Measurements from ENCODE around the gene TMEM108.

TMEM108 gene

DNA sequence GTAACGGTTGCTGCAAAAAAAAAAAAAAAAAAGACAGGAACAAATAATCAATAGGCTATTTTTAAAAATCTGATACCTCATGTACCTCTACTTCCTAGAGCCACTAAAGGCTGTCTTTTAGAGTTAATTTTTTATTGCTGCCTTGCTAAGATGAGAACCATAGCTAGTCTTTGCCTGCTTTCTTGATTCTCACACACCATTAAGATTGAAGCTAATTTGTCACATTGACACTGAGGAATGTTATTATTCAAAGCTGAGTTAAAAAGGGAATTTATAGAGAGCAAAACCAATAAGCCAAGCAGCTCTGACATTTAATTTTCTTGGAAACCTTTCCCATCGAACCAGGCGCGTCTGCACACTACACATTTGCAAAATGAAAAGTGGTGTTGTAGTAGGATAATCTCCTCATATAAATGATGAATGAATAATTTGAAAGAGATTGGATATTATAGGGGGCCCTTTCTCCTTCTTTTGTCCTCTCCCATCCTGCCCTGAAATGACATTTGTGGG is 149.7 kb downstream of the TMEM108 start:
- TF ChIP-seq GATA3 (IDR thresholded peaks at IDR 0.05; ENCODE audit: low read depth, low read length), result no peak
- no peak for TF ChIP-seq GATA2 (IDR thresholded peaks at IDR 0.05; ENCODE audit: low read depth, low read length)

DNA sequence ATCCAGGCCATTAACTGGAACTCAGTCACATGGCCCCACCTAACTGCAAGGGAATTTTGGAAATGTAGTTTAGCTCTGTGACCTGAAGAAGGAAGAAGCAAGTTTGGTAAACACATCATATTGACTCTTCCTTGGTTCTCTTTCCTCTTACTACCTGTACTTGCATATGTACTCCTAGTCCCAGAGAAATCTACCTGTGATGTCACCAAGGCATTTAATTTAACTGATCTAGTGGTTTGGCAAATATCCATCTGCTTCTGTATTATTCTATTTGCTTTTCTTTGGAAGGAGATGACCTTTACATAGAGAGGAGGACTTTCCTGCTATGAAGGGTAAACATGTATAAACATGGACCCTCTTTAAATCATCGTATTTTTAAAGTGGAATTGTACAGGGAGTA is 150.8 kb downstream of the TMEM108 start:
- TF ChIP-seq GATA2 (IDR thresholded peaks at IDR 0.05; ENCODE audit: low read depth, low read length), result no peak
- TF ChIP-seq GATA3 (IDR thresholded peaks at IDR 0.05; ENCODE audit: low read depth, low read length), result no peak

DNA sequence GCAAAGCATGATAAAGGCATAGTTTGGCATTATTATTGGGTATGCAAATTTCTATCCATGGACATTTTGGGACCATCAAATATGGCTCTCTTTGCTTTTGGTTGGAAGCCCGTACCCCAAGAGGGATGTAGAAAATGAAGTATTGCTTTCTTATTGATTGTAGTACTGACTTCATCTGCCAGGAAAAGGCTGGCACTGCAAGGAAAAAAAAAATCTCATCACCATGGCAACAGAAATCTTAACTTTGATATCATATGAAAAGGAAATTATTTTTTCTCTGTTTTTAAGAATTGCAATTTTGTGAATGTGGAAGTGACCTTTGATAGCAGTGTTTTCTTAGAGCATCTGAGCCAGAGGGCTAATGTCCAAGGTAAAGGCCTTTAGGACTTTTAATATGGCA is 151.7 kb downstream of the TMEM108 start:
- TF ChIP-seq GATA2 (IDR thresholded peaks at IDR 0.05; ENCODE audit: low read depth, low read length), result no peak

DNA sequence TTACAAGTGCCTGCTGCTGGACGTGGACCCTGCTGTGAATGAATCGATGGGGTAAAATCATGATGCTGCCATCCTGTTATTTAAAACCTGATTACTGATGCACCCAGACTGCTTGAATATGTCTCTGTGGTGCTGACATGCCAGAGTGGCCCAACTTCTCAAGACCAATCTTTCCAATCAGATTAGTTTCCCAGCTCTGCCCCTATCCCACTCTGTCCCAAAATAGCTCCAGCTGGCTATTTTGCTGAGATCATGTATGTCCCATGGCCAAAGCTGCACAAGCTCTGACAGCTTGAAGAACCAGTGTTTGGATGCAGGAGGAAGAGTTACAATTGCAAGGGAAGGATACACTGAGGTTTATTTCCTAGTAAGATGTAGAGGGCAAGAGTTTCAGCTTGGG is 153.6 kb downstream of the TMEM108 start:
- no peak for TF ChIP-seq GATA2 (IDR thresholded peaks at IDR 0.05; ENCODE audit: low read depth, low read length)
- no peak for TF ChIP-seq GATA3 (IDR thresholded peaks at IDR 0.05; ENCODE audit: low read depth, low read length)

- TF ChIP-seq GATA3 (IDR thresholded peaks at IDR 0.05; ENCODE audit: low read depth, low read length) (no peak), GATA2 (IDR thresholded peaks at IDR 0.05; ENCODE audit: low read depth, low read length) (no peak)
Observed at GRCh38 chr3:133192363-133192945, 154.3 kb downstream of the TMEM108 start.

GRCh38 chr3:133192967-133193366 is 154.8 kb downstream of the TMEM108 start:
- no peak for TF ChIP-seq GATA2 (IDR thresholded peaks at IDR 0.05; ENCODE audit: low read depth, low read length)
- TF ChIP-seq GATA3 (IDR thresholded peaks at IDR 0.05; ENCODE audit: low read depth, low read length), result no peak

DNA sequence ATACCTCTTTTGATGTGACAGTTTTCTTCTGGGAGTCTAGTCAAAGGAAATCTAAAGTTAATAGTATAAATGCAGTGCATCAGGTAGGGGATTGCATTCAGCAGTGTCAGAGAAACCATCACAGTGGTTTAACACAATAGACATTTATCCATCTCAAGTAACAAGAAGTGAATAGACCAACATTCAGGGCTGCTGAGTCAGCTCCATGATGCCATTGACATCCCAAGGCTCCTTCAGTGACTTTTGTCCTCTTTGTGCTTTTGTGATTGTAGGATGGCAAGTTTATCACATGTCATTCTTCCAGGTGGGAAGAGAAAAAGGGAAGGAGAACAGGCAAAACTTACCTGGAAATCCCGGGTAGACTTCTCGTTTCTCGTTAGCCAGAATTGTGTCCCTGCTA is 158.3 kb downstream of the TMEM108 start:
- TF ChIP-seq GATA3 (IDR thresholded peaks at IDR 0.05; ENCODE audit: low read depth, low read length), result no peak
- no peak for TF ChIP-seq GATA2 (IDR thresholded peaks at IDR 0.05; ENCODE audit: low read depth, low read length)

- TF ChIP-seq GATA3 (IDR thresholded peaks at IDR 0.05; ENCODE audit: low read depth, low read length), result no peak
- no peak for TF ChIP-seq GATA2 (IDR thresholded peaks at IDR 0.05; ENCODE audit: low read depth, low read length)
Observed at GRCh38 chr3:133197619-133198018, 159.4 kb downstream of the TMEM108 start.

DNA sequence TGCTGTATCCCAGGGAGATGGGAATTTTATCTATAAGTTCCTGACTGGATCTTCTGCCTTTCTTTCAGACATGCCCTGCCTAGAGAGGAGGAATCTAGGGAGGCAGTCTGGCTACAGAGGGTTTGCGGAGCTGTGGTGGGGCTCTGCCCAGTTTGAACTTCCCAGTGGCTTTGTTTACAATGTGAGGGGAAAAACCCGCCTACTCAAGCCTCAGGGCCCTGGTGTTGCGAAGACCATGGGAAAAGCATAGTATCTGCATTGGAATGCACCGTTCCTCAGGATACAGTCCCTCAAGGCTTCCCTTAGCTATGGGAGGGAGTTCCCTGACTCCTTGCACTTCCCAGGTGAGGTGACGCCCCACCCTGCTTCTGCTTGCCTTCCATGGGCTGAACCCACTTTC is 168.7 kb downstream of the TMEM108 start:
- TF ChIP-seq GATA3 (IDR thresholded peaks at IDR 0.05; ENCODE audit: low read depth, low read length), result no peak
- TF ChIP-seq GATA2 (IDR thresholded peaks at IDR 0.05; ENCODE audit: low read depth, low read length), result no peak

- TF ChIP-seq GATA3 (IDR thresholded peaks at IDR 0.05; ENCODE audit: low read depth, low read length) (no peak), GATA2 (IDR thresholded peaks at IDR 0.05; ENCODE audit: low read depth, low read length) (no peak)
Observed at GRCh38 chr3:133208184-133208583, 170.0 kb downstream of the TMEM108 start.

- no peak for TF ChIP-seq GATA3 (IDR thresholded peaks at IDR 0.05; ENCODE audit: low read depth, low read length)
- no peak for TF ChIP-seq GATA2 (IDR thresholded peaks at IDR 0.05; ENCODE audit: low read depth, low read length)
Observed at GRCh38 chr3:133209871-133210550, 171.8 kb downstream of the TMEM108 start.

DNA sequence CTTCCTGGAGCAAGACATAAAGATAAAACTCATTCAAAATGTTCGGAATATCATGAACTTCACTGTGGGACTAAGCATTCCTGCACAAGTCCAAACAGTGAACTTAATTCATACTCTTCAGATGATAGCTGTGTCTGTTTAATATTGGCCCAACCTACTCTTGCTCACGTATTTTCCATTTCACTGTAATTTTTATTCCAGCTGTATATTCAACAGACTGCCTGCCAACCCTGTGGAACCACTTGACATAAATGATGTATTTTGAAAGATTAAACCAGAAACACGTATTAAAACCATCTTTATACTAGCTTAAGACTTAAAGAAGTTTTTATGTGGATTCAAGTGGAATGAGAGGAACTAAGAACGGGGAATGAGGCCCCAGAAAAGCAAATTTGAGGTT is 172.5 kb downstream of the TMEM108 start:
- TF ChIP-seq GATA3 (IDR thresholded peaks at IDR 0.05; ENCODE audit: low read depth, low read length), result no peak
- no peak for TF ChIP-seq GATA2 (IDR thresholded peaks at IDR 0.05; ENCODE audit: low read depth, low read length)

DNA sequence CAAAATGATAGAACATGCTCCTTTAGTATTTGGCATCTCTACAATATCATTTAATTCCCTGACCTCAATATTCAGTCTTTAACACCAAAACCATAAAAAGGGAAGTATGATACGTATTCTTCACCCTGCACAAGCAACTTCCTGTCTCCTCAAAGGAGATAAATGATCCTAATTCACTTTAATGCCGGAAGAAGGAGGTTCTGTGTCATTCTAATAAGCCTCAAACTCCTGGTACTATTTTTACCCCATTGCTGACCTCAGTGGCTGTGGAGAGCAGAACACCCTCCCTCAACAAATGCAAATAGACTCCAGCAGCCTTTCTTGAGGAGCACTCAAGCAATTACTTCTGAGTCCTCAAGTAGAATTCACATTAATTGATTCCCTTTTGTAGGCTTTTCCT is 173.3 kb downstream of the TMEM108 start:
- TF ChIP-seq GATA3 (IDR thresholded peaks at IDR 0.05; ENCODE audit: low read depth, low read length) (no peak), GATA2 (IDR thresholded peaks at IDR 0.05; ENCODE audit: low read depth, low read length) (no peak)

DNA sequence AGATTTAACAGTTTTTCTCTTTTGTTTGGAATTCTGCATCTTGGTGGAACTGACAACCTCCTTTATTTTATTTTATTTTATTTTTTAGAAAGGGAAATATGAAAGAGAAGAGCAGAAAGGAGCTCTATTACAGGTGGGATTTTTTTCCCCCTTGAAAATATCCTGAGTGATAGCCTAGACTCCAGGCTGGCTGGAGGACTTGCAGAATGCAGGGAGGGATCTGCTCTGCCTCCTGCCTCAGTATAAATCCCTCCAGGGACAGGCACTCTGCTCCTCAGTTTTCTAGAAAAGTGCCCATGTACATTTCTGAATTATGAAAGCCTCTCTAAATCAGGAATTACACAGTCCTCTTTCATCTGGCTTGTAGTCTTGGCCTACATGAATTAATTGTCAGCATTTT is 173.7 kb downstream of the TMEM108 start:
- TF ChIP-seq GATA3 (IDR thresholded peaks at IDR 0.05; ENCODE audit: low read depth, low read length) (no peak), GATA2 (IDR thresholded peaks at IDR 0.05; ENCODE audit: low read depth, low read length) (no peak)

GRCh38 chr3:133213937-133214336 is 175.7 kb downstream of the TMEM108 start:
- TF ChIP-seq GATA2 (IDR thresholded peaks at IDR 0.05; ENCODE audit: low read depth, low read length), result no peak
- no peak for TF ChIP-seq GATA3 (IDR thresholded peaks at IDR 0.05; ENCODE audit: low read depth, low read length)

All from SH-SY5Y (cell line).